GM19467 (cell line): ENCODE measurements around the gene PPP4R2.
"Not testable (repeated sequence)": the region's sequence is repeated elsewhere in the genome, so short reads cannot be mapped to it uniquely, and the experiment has no call there.

Source experiments
- ATAC-seq: cut with Tn5 transposase; IDR thresholded peaks from one replicate; pipeline ENCODE4 v1.9.1; 2021; ENCODE audit warnings: mild to moderate bottlenecking, moderate library complexity; ENCODE audit not compliant: unreplicated experiment

Gene PPP4R2

GRCh38 chr3:72976281-72976741 lies 20.3 kb upstream of the PPP4R2 start:
- no peak for ATAC-seq

- ATAC-seq: no peak
These were observed 19.4 kb upstream of the PPP4R2 start for GRCh38 chr3:72977060-72977808.

GRCh38 chr3:72982609-72983366 lies 13.8 kb upstream of the PPP4R2 start:
- no peak for ATAC-seq

- ATAC-seq: no peak
These were observed 11.0 kb upstream of the PPP4R2 start for GRCh38 chr3:72985576-72985975.

- ATAC-seq: no peak
These were observed 5.8 kb upstream of the PPP4R2 start for GRCh38 chr3:72990701-72991395.

- ATAC-seq: no peak
These were observed 5.1 kb upstream of the PPP4R2 start for GRCh38 chr3:72991522-72991921.

GRCh38 chr3:72993391-72993790 lies 3.2 kb upstream of the PPP4R2 start:
- no peak for ATAC-seq

- no peak for ATAC-seq
These were observed 1.3 kb upstream of the PPP4R2 start for GRCh38 chr3:72995337-72995736.

- no peak for ATAC-seq
These were observed 514 bp upstream of the PPP4R2 start for GRCh38 chr3:72996121-72996472.

GRCh38 chr3:72997421-72997961 lies 880 bp downstream of the PPP4R2 start:
- ATAC-seq: no peak

GRCh38 chr3:72998466-72998865 lies 1.9 kb downstream of the PPP4R2 start:
- ATAC-seq: no peak

- no peak for ATAC-seq
These were observed 3.3 kb downstream of the PPP4R2 start for GRCh38 chr3:72999951-73000350.

GRCh38 chr3:73003050-73003449 lies 6.4 kb downstream of the PPP4R2 start:
- ATAC-seq: not testable (repeated sequence)

- ATAC-seq: no peak
These were observed 7.7 kb downstream of the PPP4R2 start for GRCh38 chr3:73004316-73004715.

- ATAC-seq: no peak
These were observed 11.5 kb downstream of the PPP4R2 start for GRCh38 chr3:73007992-73008712.

GRCh38 chr3:73009008-73009407 lies 12.4 kb downstream of the PPP4R2 start:
- ATAC-seq: no peak

- ATAC-seq: no peak
These were observed 13.1 kb downstream of the PPP4R2 start for GRCh38 chr3:73009750-73010149.

- no peak for ATAC-seq
These were observed 13.5 kb downstream of the PPP4R2 start for GRCh38 chr3:73010158-73010557.

GRCh38 chr3:73018298-73018697 lies 21.7 kb downstream of the PPP4R2 start:
- ATAC-seq: no peak

GRCh38 chr3:73018790-73019441 lies 22.3 kb downstream of the PPP4R2 start:
- ATAC-seq: no peak
